SK-N-DZ (cell line): ENCODE measurements around the gene OR51A4. TPM values are rescaled to one million over a fixed set of nuclear protein-coding genes. Genes with fewer than 3 reads are reported as not detected.
"Not testable (repeated sequence)": the region's sequence is repeated elsewhere in the genome, so short reads cannot be mapped to it uniquely, and the experiment has no call there.

ENCODE experiments used
- DNase-seq: peaks from one replicate; pipeline ENCODE4 v3.0.0-alpha.2; 2015; ENCODE audit warnings: low spot score
- polyA plus RNA-seq, 2 experiments: library from polyadenylated mRNA; depleted of rRNA; stranded (reverse); fragments of >200 nt; gene quantifications; 2 replicates each; pipeline ENCODE4 v1.2.3, GENCODE V29; 2014

The OR51A4 gene, protein sequence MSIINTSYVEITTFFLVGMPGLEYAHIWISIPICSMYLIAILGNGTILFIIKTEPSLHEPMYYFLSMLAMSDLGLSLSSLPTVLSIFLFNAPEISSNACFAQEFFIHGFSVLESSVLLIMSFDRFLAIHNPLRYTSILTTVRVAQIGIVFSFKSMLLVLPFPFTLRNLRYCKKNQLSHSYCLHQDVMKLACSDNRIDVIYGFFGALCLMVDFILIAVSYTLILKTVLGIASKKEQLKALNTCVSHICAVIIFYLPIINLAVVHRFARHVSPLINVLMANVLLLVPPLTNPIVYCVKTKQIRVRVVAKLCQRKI
- polyA plus RNA-seq (2014; cell fraction: cytosol; rRNA removed): not detected in 2 replicates
- not detected in 2 replicates for polyA plus RNA-seq (2014; cell fraction: nucleus; rRNA removed)

DNA sequence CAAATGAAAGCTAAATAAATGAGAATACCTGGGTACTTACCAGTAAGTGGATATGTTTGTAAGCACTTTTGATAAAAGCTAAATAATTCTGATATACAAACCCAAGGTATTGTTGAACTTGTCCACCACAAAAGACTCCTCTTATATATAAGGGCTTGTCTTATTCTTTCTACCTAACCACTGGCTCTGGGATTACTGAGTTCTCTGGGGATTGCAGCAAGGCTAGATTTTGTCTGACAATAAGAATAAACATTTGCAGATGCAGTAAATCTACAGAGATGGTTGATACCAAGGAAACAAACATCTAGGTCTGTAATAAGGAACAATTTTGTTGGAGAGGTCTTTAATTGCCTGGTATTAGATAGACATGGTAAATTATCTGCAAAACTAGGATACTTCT lies at the start of gene OR51A4:
Gene OR51A4, minus strand, starts transcription at position 101 of the 400 bp plus-strand sequence. CDS start 505 bp downstream, outside the sequence.
- no peak for DNase-seq

DNA sequence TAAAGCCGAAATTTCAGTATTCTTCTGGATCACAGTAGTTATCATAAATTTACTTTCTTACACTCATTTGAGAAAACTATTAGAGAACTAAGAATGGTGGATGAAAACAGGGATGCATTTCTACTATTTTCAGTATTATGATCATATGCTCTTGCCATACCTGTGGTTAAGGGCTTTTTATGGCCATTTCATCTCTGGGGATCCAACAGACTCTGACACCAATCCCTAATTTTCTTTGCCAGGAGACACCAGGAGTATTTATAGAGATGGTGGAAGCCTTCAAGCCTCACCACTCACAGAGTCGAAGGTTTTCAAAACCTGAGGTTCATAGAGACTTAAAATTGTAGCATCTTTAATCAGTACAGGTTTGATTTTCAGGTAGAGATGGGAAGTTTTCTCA lies 47.1 kb upstream of the OR51A4 start, which contains the start of gene OR51L1:
Gene OR51L1, plus strand, starts transcription at position 301 of the 400 bp plus-strand sequence. CDS start 4,132 bp downstream, outside the sequence.
- DNase-seq: no peak

DNA sequence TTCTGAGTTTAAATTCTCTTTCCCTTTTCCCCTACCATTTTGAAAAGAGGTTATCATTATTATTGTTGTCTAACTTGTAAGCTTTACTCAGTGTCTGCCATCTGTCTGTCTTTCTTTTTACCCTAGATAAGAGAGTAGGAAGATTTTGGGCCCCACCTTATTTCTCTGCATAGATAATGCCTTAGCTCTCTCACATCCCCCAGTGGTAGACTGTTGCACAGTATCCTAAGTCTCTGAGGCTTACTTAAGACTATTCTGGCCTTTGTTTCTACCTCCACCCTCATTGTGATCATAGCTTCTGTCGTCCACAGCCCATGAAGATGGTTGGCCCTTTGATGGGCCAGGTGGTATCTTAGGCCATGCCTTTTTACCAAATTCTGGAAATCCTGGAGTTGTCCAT lies 43.7 kb upstream of the OR51A4 start:
- no peak for DNase-seq

DNA sequence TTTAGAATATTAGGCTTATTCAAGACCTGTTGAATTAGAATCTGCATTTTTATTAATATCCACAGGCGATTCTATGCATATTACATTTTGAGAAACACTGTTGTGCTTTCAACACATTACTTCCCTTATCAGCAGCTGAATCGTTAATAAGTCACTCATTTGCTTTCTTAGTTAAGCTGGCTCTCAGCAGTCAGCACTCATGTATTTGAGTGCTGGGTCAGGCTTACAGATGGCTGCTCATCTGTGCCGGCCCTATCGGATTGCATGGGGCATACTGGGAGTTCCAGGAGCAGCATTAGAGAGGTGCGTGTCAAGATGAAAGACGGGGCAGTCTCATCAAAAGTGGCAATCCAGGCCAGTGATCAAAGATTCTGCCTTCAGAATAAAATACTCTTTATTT lies 36.4 kb upstream of the OR51A4 start:
- no peak for DNase-seq

DNA sequence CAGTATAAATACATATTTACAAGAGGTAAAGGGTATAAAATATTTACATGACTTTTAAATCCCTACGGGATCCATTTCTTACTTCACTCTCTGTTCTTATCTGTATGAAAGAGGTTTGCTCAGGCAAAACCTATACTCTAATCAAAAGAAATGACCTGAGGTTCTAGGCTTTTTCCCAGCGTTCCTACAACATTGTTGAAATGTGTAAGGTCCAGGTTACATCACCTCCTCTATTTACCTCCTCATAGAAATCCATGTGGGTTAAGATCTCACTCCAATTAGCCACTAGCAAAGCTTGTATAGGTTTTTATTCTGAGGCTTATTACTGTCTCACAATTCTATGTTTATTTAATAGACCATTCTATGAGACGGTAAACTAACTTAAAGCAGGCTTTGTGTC lies 35.3 kb upstream of the OR51A4 start:
- no peak for DNase-seq

DNA sequence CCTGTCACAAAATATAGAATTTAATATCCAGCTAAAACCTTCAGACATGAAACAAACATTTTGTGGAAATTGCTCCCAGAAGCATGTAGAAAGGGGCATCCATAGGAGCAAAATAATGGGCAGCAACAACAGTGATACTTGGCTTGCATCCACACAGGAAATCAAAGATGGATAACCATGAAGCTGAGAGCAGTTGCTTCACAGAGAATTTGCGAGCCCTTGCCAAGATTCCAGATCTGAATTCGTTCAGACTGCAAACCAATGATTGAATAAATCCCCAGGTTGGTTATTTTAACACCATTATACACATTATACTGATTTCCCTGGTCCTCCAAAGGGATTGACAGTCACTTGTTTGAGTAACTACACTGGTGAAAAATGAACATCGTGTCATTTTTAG lies 31.6 kb upstream of the OR51A4 start:
- DNase-seq: no peak

DNA sequence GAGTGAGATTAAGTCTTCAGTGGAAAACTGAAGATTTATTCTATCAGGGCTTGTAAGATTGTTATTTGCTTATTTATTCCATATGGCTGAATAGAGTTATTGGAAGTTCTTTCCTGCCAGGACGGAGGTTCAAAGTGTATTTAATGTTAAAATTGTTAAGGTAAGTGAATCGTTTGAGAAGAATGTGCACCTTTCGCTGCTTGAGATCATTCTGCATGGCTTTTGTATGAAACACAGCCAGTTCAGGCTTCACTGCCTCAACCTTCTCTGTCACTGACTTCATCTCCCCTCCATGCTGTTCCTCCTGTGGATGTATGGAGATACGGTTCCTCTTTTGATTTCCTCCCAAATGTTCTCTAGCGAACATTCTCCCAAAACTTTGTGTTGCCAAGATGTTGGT lies 28.0 kb upstream of the OR51A4 start:
- no peak for DNase-seq

DNA sequence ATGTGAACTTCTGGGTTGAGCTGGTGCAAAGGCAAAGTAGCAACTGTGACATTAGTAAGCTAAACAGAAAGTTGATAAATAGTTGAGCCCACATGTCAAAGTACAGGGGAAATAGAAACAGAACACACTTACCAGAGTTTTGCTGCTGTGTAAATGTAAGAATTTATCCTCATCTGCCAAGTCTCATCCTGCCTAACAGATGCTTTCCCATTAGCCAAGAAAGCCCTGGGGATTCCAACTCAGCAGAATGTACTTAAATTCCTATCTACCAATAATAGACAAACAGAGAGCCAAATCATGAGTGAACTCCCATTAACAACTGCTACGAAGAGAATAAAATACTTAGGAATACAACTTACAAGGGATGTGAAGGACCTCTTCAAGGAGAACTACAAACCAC lies 15.4 kb upstream of the OR51A4 start:
- no peak for DNase-seq

DNA sequence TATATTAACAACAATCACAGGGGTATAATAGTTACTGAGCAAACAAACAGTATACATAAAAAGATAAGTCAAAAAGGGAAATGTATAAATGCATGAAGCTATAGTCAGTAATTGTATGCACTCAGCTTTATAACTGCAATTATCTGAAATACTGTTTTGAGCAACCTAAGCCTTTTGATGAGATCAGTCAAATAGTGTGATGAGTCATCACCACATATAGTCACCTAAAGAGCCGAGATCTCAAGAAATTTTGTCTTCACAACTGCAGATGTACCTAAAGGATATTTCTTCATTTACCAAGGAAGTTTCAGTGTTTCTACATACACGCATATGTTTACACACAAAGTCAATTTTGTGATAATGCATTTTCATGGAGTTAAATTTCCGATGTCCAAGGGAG lies 13.5 kb upstream of the OR51A4 start:
- DNase-seq: no peak

DNA sequence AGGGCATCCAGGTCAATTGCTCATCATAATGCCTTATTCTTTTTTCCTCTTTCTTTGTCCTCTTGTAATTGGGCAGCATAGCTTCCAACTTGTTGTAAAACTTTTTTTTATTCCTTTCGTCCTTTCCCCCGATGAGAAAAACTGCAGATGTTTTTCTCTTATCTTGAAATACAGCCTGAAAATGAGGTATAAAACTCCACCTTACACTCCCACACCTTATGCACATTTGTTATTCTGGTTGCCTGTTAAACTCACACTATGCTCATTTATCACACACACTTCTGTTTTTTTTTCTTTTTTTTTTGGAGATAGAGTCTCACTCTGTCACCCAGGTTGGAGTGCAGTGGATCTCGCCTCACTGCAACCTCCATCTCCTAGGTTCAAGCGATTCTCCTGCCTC lies 10.0 kb upstream of the OR51A4 start:
- no peak for DNase-seq

DNA sequence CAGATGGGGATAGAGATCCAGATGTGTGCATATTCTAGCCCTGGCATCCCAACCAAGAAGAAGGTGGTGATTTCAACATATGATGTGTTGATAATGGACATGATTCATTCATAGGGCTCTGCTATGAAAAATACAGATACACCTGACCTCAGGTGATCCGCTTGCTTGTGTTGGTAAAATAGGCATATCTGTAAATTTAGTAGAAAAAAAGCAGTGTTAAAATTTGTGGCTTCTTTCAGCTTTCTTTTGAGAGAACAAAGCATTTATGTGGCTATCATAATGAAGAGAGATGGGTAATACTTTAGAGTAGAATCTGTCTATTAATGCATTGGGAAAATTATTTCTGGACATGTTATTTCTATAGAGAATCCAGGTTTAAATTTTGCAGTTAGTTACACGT lies 8.2 kb upstream of the OR51A4 start, which contains the start of gene OR51A2:
Gene OR51A2, minus strand, starts transcription at position 101 of the 400 bp plus-strand sequence. Its CDS starts 0 bp downstream, at position 101.
- not testable (repeated sequence) for DNase-seq

DNA sequence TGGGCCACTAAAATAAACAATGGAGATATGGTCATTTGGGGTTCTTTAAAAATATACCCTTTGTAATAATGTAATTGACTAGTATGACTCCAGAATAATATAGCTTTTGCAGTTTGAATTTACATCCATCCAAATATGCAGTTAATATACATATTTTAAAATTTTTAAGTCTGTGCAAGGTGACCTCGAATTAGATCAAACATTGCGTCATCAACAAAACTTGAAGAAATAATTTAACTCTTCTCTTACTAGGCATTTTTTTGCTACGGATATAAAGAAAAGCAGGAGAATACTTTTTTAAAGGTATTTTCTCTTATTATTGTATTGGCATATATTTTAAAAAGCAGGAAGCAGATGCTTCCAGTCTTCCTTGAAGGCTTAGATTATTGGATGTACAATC lies 10.7 kb downstream of the OR51A4 start:
- no peak for DNase-seq

DNA sequence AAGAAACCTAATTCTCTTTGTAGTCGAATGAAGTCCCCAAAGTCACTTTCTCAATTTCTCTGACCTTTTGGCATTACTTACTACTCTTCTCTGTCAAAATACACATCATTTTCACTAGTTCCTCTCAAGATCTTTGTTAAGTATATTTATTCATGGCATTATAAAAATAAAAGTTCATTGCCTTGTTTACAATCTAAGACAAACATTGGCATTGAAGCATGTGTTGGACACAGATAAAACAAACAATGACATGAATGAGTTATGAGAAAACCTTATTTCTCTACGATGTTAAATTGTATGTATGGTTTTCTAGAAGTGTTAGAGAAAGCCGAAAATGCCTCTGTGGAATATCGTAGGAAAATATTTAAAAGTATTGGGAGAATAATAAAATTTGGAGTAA lies 14.7 kb downstream of the OR51A4 start:
- DNase-seq: no peak

DNA sequence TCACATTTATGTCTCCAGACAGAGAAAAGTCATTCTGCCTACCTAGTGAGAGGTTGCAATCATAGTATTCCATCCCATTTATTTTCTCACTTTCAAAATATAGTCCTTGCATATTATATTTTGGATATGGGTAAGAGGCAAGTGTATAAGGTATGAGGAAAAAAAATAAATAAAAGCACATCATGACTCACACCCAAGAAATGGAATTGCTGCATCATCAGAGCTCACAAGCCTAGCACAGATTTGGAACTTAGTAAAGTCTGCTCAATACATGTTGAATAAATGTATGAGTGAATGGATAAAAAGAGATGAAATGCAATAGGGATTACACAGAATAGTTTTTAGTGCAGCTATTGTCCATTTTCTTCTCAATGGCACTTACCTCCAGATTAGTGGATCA lies 20.8 kb downstream of the OR51A4 start:
- DNase-seq: no peak

DNA sequence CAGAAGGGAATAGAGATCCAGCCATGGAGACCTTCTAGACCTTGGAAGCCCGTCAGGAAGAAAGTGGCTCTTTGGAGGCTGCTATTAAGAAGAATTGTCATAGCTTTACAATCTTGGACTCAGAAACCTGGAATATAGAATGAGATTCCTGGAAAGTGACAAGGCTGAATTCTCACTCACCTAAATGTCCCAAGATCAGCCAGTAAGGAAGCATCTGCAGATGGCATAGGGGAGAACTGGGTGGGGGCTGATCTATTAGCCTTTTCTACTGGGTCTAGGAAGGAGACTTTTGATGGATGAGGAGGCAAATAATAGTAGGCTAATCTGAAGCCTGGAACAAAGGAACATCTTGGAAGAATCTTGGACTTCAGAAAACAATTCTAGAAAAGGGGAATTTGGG lies 23.2 kb downstream of the OR51A4 start, which contains the start of gene OR51G1:
Gene OR51G1, minus strand, starts transcription at position 101 of the 400 bp plus-strand sequence. Its CDS starts 0 bp downstream, at position 101.
- no peak for DNase-seq

DNA sequence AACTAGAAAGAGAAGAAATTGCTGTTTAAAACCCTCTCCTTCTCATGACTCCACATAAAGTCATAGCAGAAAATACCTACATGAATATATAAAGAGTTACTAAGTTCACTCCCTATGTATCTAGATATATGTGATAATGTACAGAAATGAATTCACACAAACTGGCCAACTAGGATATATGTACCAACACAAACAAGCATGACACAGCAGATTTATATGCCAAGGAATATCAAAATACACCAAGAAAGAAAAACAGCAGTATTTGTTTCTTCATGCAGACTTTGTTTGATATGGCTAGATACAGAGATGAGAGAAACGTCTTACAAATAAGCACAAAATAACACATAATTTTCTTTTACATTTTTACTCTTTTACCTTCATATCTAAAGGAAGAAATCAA lies 25.1 kb downstream of the OR51A4 start:
- no peak for DNase-seq

DNA sequence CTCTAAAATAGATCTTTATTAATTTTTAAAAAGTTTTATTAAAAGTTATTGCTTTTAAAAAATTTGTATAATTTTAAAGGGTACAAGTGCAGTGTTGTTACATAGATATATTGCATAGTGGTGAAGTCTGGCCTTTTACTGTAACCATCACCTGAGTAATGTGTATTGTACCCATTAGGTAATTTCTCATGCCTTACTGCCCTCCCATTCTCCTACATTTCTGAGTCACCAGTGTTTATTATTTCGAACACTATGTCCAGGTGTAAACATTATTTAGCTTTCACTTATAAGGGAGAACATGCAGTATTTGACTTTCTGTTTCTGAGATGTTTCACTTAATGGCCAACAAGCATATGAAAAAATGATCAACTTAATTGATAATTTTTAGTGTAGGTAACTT lies 25.6 kb downstream of the OR51A4 start:
- no peak for DNase-seq

DNA sequence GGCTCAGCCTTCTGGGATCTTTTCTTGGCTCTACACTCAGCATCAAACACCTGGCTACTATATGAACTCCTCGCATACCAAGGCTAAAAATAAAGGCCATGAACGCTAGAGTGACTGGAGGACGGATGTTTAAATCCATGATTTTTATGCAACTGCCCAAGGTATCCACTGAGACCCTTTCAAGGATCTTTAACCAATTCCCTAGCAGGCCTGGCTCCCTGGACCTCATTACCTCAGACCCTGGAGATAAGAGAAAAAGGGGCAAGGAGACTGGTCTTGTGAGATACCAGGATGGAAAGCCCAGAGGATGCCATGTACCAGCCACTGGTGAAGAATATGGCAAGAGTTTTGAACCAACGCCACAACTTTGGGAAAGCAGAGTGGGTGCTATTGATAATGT lies 28.2 kb downstream of the OR51A4 start, which contains the start of gene OR51G2:
Gene OR51G2, minus strand, starts transcription at position 101 of the 400 bp plus-strand sequence. CDS start 3,687 bp downstream, outside the sequence.
- DNase-seq: no peak

DNA sequence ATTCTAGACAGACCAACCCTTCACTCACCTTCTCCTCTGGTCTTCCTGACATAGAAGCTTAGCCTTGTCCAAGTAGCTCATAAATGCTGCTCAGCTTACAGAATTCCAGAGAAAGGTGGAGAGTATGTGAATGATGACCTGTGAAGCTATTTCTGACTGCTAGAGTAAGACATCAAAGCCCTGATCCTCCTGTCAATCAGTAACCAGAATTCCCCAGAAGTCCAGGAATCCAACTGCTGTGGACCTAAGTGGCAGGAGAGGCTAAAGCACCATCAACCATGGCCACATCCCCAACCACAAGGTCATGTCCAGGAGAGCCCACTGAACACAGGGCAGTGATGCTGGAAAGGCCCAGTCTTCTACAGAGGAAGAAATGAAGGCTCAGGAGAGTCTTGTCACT lies 30.8 kb downstream of the OR51A4 start:
- no peak for DNase-seq

DNA sequence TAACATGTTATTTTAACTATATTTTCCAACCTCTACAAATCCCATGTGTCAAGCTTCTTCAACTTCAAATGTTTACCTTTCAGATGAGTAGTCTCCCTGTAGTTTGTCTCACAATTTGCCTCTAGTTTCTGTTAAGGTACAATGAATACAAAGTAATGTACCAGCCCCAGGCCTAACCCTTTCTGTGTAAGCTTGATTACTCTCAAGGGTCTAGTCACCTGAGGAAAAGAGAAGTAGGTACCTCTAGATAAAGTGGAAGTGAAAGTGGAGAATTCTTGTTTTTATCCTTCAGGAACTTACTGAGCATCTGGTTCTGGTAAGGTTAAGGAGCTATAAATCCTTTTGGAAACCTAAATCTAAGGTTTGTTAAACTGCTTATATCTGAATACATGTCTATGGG lies 43.9 kb downstream of the OR51A4 start, which contains the start of gene OR51A7:
Gene OR51A7, plus strand, starts transcription at position 300 of the 400 bp plus-strand sequence. CDS start 3,587 bp downstream, outside the sequence.
- no peak for DNase-seq
